ENCODE measurements around the gene COBLL1. TPM values are rescaled to one million over a fixed set of nuclear protein-coding genes. Genes with fewer than 3 reads are reported as not detected.

The COBLL1 gene
- total and polyA plus RNA-seq, 3 experiments from 2014 or later = not detected

- Histone ChIP-seq H3K27me3 (ENCODE audit: insufficient read depth, low read length, poor library complexity, severe bottlenecking) (no peaks in the 10 kb centered on the region), H3K4me1 (ENCODE audit: insufficient read depth, low read length) (no peaks in the 10 kb centered on the region), H3K36me3 (ENCODE audit: insufficient read depth, low read length) (no peaks in the 10 kb centered on the region), H3K4me3 (ENCODE audit: low read length) (no peak overlapping the region), H3K9me3 (ENCODE audit: low read length) (no peaks in the 10 kb centered on the region), H3K27ac (ENCODE audit: low read depth, low read length) (no peak overlapping the region)
- CTCF ChIA-PET = no interaction called here
- Mint-ChIP-seq H3K36me3 (no peaks in the 10 kb centered on the region), H3K9me3 (peaks cover 0 to 2% (median 2%) of the 10 kb centered on the region in 5 donors), H3K4me3 (no peak overlapping the region), H3K4me1 (no peaks in the 10 kb centered on the region), H3K27ac (no peak overlapping the region), H3K27me3 (peaks cover 0 to 2% of the 10 kb centered on the region in 2 donors)
- no peak for DNase-seq
- POLR2A ChIA-PET = no interaction called here
Measured at GRCh38 chr2:164756773-164757172, 84.8 kb downstream of the COBLL1 start.

GRCh38 chr2:164755952-164756351 is 85.7 kb downstream of the COBLL1 start:
- H3K4me1 ChIP-seq (ENCODE audit: insufficient read depth, low read length) = no peaks in the 10 kb centered on the region
- ChIA-PET POLR2A (no interaction called here), CTCF (no interaction called here)
- no peak for DNase-seq
- Mint-ChIP-seq H3K36me3 (no peaks in the 10 kb centered on the region), H3K4me1 (no peaks in the 10 kb centered on the region), H3K27me3 (peaks cover 0 to 2% of the 10 kb centered on the region in 2 donors), H3K9me3 (peaks cover 0 to 5% (median 2%) of the 10 kb centered on the region in 5 donors), H3K27ac (no peak overlapping the region), H3K4me3 (no peak overlapping the region)
- H3K27me3 ChIP-seq (ENCODE audit: insufficient read depth, low read length, poor library complexity, severe bottlenecking) = no peaks in the 10 kb centered on the region
- no peak overlapping the region for H3K4me3 ChIP-seq (ENCODE audit: low read length)
- H3K27ac ChIP-seq (ENCODE audit: low read depth, low read length) = no peak overlapping the region
- H3K9me3 ChIP-seq (ENCODE audit: low read length) = no peaks in the 10 kb centered on the region
- H3K36me3 ChIP-seq (ENCODE audit: insufficient read depth, low read length) = no peaks in the 10 kb centered on the region

GRCh38 chr2:164754157-164755093 is 87.2 kb downstream of the COBLL1 start:
- no peaks in the 10 kb centered on the region for H3K9me3 ChIP-seq (ENCODE audit: low read length)
- Mint-ChIP-seq H3K36me3 (no peaks in the 10 kb centered on the region), H3K9me3 (peaks cover 0 to 12% (median 2%) of the 10 kb centered on the region in 5 donors), H3K27me3 (peaks cover 0 to 2% of the 10 kb centered on the region in 2 donors), H3K27ac (no peak overlapping the region), H3K4me1 (no peaks in the 10 kb centered on the region), H3K4me3 (peak overlapping the region in 1 of 7 donors; percentile 13)
- no peaks in the 10 kb centered on the region for H3K27me3 ChIP-seq (ENCODE audit: insufficient read depth, low read length, poor library complexity, severe bottlenecking)
- no peak overlapping the region for H3K4me3 ChIP-seq (ENCODE audit: low read length)
- CTCF ChIA-PET = no interaction called here
- DNase-seq = no peak
- no peaks in the 10 kb centered on the region for H3K4me1 ChIP-seq (ENCODE audit: insufficient read depth, low read length)
- H3K27ac ChIP-seq (ENCODE audit: low read depth, low read length) = no peak overlapping the region
- no peaks in the 10 kb centered on the region for H3K36me3 ChIP-seq (ENCODE audit: insufficient read depth, low read length)
- POLR2A ChIA-PET = no interaction called here

GRCh38 chr2:164752956-164753355 is 88.7 kb downstream of the COBLL1 start:
- Mint-ChIP-seq H3K27ac (no peak overlapping the region), H3K36me3 (no peaks in the 10 kb centered on the region), H3K4me3 (no peak overlapping the region), H3K27me3 (peaks cover 0 to 2% of the 10 kb centered on the region in 2 donors), H3K9me3 (peaks cover 0 to 12% (median 2%) of the 10 kb centered on the region in 5 donors), H3K4me1 (no peaks in the 10 kb centered on the region)
- H3K4me1 ChIP-seq (ENCODE audit: insufficient read depth, low read length) = no peaks in the 10 kb centered on the region
- ChIA-PET POLR2A (no interaction called here), CTCF (no interaction called here)
- DNase-seq = no peak
- H3K4me3 ChIP-seq (ENCODE audit: low read length) = no peak overlapping the region
- H3K36me3 ChIP-seq (ENCODE audit: insufficient read depth, low read length) = no peaks in the 10 kb centered on the region
- no peak overlapping the region for H3K27ac ChIP-seq (ENCODE audit: low read depth, low read length)
- no peaks in the 10 kb centered on the region for H3K27me3 ChIP-seq (ENCODE audit: insufficient read depth, low read length, poor library complexity, severe bottlenecking)
- H3K9me3 ChIP-seq (ENCODE audit: low read length) = no peaks in the 10 kb centered on the region

GRCh38 chr2:164747783-164748433 is 93.7 kb downstream of the COBLL1 start:
- Mint-ChIP-seq H3K4me1 (no peaks in the 10 kb centered on the region), H3K27ac (no peak overlapping the region), H3K36me3 (no peaks in the 10 kb centered on the region), H3K4me3 (no peak overlapping the region), H3K27me3 (no peaks in the 10 kb centered on the region), H3K9me3 (peaks cover 0 to 12% (median 0%) of the 10 kb centered on the region in 5 donors)
- H3K9me3 ChIP-seq (ENCODE audit: low read length) = no peaks in the 10 kb centered on the region
- H3K27me3 ChIP-seq (ENCODE audit: insufficient read depth, low read length, poor library complexity, severe bottlenecking) = no peaks in the 10 kb centered on the region
- no peak for DNase-seq
- CTCF ChIA-PET = no interaction called here
- no peaks in the 10 kb centered on the region for H3K4me1 ChIP-seq (ENCODE audit: insufficient read depth, low read length)
- no peak overlapping the region for H3K4me3 ChIP-seq (ENCODE audit: low read length)
- H3K27ac ChIP-seq (ENCODE audit: low read depth, low read length) = no peak overlapping the region
- no peaks in the 10 kb centered on the region for H3K36me3 ChIP-seq (ENCODE audit: insufficient read depth, low read length)
- POLR2A ChIA-PET = no interaction called here

GRCh38 chr2:164747140-164747539 is 94.5 kb downstream of the COBLL1 start:
- POLR2A ChIA-PET = no interaction called here
- no peak overlapping the region for H3K4me3 Mint-ChIP-seq
- Histone ChIP-seq H3K36me3 (ENCODE audit: insufficient read depth, low read length) (no peaks in the 10 kb centered on the region), H3K27ac (ENCODE audit: low read depth, low read length) (no peak overlapping the region), H3K27me3 (ENCODE audit: insufficient read depth, low read length, poor library complexity, severe bottlenecking) (no peaks in the 10 kb centered on the region), H3K4me3 (ENCODE audit: low read length) (no peak overlapping the region), H3K9me3 (ENCODE audit: low read length) (no peaks in the 10 kb centered on the region), H3K4me1 (ENCODE audit: insufficient read depth, low read length) (no peaks in the 10 kb centered on the region)
- no peaks in the 10 kb centered on the region for H3K27me3 Mint-ChIP-seq
- no peak overlapping the region for H3K27ac Mint-ChIP-seq
- CTCF ChIA-PET = no interaction called here
- H3K4me1 Mint-ChIP-seq = no peaks in the 10 kb centered on the region
- H3K9me3 Mint-ChIP-seq = peaks cover 0 to 12% (median 0%) of the 10 kb centered on the region in 5 donors
- H3K36me3 Mint-ChIP-seq = no peaks in the 10 kb centered on the region
- DNase-seq = no peak

- H3K27me3 Mint-ChIP-seq = no peaks in the 10 kb centered on the region
Measured at GRCh38 chr2:164746713-164747112, 94.9 kb downstream of the COBLL1 start.

GRCh38 chr2:164745012-164745797 is 96.4 kb downstream of the COBLL1 start:
- Histone ChIP-seq H3K27me3 (ENCODE audit: insufficient read depth, low read length, poor library complexity, severe bottlenecking) (no peaks in the 10 kb centered on the region), H3K4me1 (ENCODE audit: insufficient read depth, low read length) (no peaks in the 10 kb centered on the region), H3K27ac (ENCODE audit: low read depth, low read length) (no peak overlapping the region), H3K4me3 (ENCODE audit: low read length) (no peak overlapping the region), H3K36me3 (ENCODE audit: insufficient read depth, low read length) (no peaks in the 10 kb centered on the region), H3K9me3 (ENCODE audit: low read length) (no peaks in the 10 kb centered on the region)
- no peak overlapping the region for H3K4me3 Mint-ChIP-seq
- DNase-seq = no peak
- no peak overlapping the region for H3K27ac Mint-ChIP-seq
- H3K27me3 Mint-ChIP-seq = no peaks in the 10 kb centered on the region
- H3K9me3 Mint-ChIP-seq = peaks cover 0 to 9% (median 2%) of the 10 kb centered on the region in 5 donors
- ChIA-PET POLR2A (no interaction called here), CTCF (no interaction called here)
- H3K36me3 Mint-ChIP-seq = no peaks in the 10 kb centered on the region
- no peaks in the 10 kb centered on the region for H3K4me1 Mint-ChIP-seq

More at GRCh38 chr2:164746713-164747112, 94.9 kb downstream of the COBLL1 start:
- DNase-seq = no peak
- H3K9me3 Mint-ChIP-seq = peaks cover 0 to 12% (median 0%) of the 10 kb centered on the region in 5 donors
- no peaks in the 10 kb centered on the region for H3K36me3 Mint-ChIP-seq
- no peak overlapping the region for H3K27ac Mint-ChIP-seq
- Histone ChIP-seq H3K4me3 (ENCODE audit: low read length) (no peak overlapping the region), H3K27me3 (ENCODE audit: insufficient read depth, low read length, poor library complexity, severe bottlenecking) (no peaks in the 10 kb centered on the region), H3K27ac (ENCODE audit: low read depth, low read length) (no peak overlapping the region), H3K36me3 (ENCODE audit: insufficient read depth, low read length) (no peaks in the 10 kb centered on the region), H3K9me3 (ENCODE audit: low read length) (no peaks in the 10 kb centered on the region), H3K4me1 (ENCODE audit: insufficient read depth, low read length) (no peaks in the 10 kb centered on the region)
- CTCF ChIA-PET = no interaction called here
- H3K4me1 Mint-ChIP-seq = no peaks in the 10 kb centered on the region
- POLR2A ChIA-PET = no interaction called here
- no peak overlapping the region for H3K4me3 Mint-ChIP-seq

Data from CD8-positive, alpha-beta memory T cell (primary cell).